C4-2B (cell line): ENCODE data around the gene TIMM10B.

Source experiments
- H3K27ac ChIP-seq: fragments of 450-650 bp; 2 replicates; pipeline ENCODE4 v1.5.1; 2017
- ZFX ChIP-seq: fragments of 450-650 bp; IDR thresholded peaks from 2 replicates; pipeline ENCODE4 v1.6.1; 2017
- TF ChIP-seq, protein P1 (sequence below): fragments of 450-650 bp; conservative IDR thresholded peaks from 2 replicates; pipeline ENCODE4 v1.5.1; 2017; ENCODE audit warnings: mild to moderate bottlenecking

Gene TIMM10B, protein sequence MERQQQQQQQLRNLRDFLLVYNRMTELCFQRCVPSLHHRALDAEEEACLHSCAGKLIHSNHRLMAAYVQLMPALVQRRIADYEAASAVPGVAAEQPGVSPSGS

GRCh38 chr11:6481012-6481923, at the start of gene TIMM10B, which contains the start of gene ARFIP2:
Gene TIMM10B (plus strand): TSS chr11:6481501. CDS start chr11:6481517, 16 bp downstream.
Gene ARFIP2 (minus strand): TSS chr11:6481331. CDS start chr11:6480421, 910 bp downstream.
- peak within 1 kb of the TSS; percentile 83 for H3K27ac ChIP-seq
- TF ChIP-seq, protein P1, sequence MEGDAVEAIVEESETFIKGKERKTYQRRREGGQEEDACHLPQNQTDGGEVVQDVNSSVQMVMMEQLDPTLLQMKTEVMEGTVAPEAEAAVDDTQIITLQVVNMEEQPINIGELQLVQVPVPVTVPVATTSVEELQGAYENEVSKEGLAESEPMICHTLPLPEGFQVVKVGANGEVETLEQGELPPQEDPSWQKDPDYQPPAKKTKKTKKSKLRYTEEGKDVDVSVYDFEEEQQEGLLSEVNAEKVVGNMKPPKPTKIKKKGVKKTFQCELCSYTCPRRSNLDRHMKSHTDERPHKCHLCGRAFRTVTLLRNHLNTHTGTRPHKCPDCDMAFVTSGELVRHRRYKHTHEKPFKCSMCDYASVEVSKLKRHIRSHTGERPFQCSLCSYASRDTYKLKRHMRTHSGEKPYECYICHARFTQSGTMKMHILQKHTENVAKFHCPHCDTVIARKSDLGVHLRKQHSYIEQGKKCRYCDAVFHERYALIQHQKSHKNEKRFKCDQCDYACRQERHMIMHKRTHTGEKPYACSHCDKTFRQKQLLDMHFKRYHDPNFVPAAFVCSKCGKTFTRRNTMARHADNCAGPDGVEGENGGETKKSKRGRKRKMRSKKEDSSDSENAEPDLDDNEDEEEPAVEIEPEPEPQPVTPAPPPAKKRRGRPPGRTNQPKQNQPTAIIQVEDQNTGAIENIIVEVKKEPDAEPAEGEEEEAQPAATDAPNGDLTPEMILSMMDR = no peak
- peak; percentile 58; the same call in 1 of the 2 replicates for TF ChIP-seq ZFX

DNA sequence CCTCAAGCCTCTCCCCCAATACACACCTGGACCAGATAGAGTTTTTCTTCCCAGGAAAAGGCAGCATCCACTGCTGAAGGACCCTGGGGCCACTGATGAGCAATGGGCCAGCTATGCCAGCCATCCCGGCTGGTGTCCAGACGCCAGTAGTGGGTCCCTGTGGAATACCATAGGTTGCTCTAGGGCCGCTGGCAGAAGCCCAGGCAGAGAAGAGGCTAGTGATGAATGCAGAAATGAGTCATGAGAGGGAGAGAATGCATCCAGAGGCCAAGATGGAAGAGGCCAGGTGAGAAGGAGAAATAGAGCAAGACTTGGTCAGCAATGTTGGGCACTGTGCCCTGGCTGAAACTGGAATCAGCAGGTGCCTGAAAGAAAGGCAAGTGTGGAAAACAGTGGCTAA, 49.4 kb upstream of the TIMM10B start:
- H3K27ac ChIP-seq = no peak overlapping the region
- TF ChIP-seq ZFX = no peak

DNA sequence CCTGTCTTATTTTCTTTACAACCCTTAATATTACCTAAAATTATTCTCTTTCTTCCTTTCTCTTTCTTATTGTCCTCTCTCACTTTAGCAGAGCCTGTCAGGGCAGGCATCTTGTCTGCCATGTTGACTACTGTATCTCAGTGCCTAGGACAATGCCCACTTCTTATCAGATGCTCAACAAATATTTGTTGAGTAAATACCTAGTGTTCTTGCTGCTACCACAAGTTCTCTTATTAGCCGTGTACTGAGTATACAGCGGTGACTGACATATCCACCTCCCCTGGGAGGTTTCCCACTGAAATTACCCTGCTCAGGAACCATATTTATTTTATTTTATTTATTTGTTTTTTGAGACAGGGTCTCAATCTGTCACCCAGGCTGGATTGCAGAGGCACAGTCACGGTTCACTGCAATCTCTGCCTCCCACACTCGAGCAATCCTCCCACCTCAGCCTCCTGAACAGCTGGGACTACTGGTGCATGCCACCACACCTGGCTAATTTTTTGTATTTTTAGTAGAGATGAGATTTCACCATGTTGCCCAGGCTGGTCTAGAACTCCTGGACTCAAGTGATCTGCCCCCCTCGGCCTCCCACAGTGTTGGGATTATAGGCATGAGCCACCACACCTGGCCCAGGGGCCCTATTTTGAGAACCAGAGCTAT, 47.2 kb upstream of the TIMM10B start:
- TF ChIP-seq, protein P1 = no peak
- no peak for TF ChIP-seq ZFX
- H3K27ac ChIP-seq = peak overlapping the region; percentile 58

GRCh38 chr11:6437423-6437822, 43.9 kb upstream of the TIMM10B start:
- H3K27ac ChIP-seq = no peak overlapping the region
- TF ChIP-seq, protein P1 = no peak
- TF ChIP-seq ZFX = no peak

- TF ChIP-seq, protein P1 = no peak
- TF ChIP-seq ZFX = no peak
- no peak overlapping the region for H3K27ac ChIP-seq
Measured at GRCh38 chr11:6437993-6438392, 43.3 kb upstream of the TIMM10B start.

DNA sequence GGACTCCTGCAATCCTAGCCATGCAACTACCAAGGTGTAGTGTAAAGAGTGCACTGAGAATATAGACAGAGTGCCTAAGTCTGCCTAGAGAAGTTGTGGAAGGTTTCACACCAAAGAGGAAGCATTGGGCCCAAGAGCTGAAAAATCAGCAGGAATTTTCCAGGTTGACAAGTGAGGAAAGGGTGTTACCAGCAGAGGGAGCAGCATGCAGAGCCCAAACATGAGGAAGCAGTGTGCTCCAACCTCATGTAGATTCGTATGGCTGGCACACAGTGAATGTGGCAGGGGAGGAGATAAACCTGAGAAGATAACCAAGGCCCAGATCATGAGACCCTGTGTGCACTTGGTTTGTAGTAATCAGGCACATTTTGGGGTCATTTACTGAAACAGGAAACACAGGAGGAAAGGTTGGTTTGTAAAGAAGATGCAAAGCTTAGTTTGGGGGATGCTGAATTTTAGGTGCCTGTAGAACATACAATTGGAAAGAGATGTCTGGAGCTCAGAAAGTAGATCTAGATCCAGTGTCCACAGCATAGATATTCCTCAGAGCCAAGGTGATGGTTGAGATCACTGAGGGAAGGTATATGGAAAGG, 42.2 kb upstream of the TIMM10B start:
- no peak overlapping the region for H3K27ac ChIP-seq
- TF ChIP-seq, protein P1 = peak; percentile 89
- no peak for TF ChIP-seq ZFX

GRCh38 chr11:6440906-6441358, 40.4 kb upstream of the TIMM10B start, which contains the start of gene HPX:
Gene HPX (minus strand): TSS chr11:6440987. CDS start chr11:6440963, 24 bp downstream.
- no peak within 1 kb of the TSS for H3K27ac ChIP-seq
- TF ChIP-seq, protein P1 = no peak
